CD14-positive monocyte (primary cell): ENCODE data around the gene FAM13A. TPM values are rescaled to one million over a fixed set of nuclear protein-coding genes. Genes with fewer than 3 reads are reported as not detected.

Source experiments
- DNase-seq, 3 donors: peaks; one replicate each; pipeline ENCODE4 v3.0.0-alpha.2; 2011 to 2022
- H2AFZ ChIP-seq: 2 replicates; pipeline ENCODE4 v1.6.0; 2012; ENCODE audit warnings: mild to moderate bottlenecking, low read depth, low read length, inconsistent platforms; ENCODE audit not compliant: insufficient read depth, poor library complexity, severe bottlenecking
- H3K27ac ChIP-seq, 2 donors: 1 replicate in 1 of 2; 2 replicates in 1 of 2; pipeline ENCODE4 v1.5.1; 2012 to 2013; ENCODE audit warnings: low read length in 2 of 2, control low read depth in 1 of 2, inconsistent platforms in 1 of 2, low read depth in 1 of 2, mild to moderate bottlenecking in 1 of 2
- H3K27me3 ChIP-seq, 2 donors: one replicate each; pipeline versions ENCODE4 v1.6.0 to v1.6.1; 2011 to 2013; ENCODE audit warnings: low read length in 2 of 2; ENCODE audit not compliant: control insufficient read depth in 2 of 2, insufficient read depth in 2 of 2
- H3K36me3 ChIP-seq, 2 donors: replicated peaks in 1 of 2; 1 replicate in 1 of 2; 2 replicates in 1 of 2; pipeline versions ENCODE4 v1.5.1 to v1.6.1; 2012 to 2013; ENCODE audit warnings: low read length in 2 of 2, control low read depth in 1 of 2, inconsistent platforms in 1 of 2, mild to moderate bottlenecking in 1 of 2; ENCODE audit not compliant: insufficient read depth in 2 of 2, control insufficient read depth in 1 of 2
- H3K4me1 ChIP-seq, 2 donors: 1 replicate in 1 of 2; 2 replicates in 1 of 2; pipeline versions ENCODE4 v1.5.1 to v1.6.1; 2012 to 2013; ENCODE audit warnings: low read length in 2 of 2, control low read depth in 1 of 2, inconsistent platforms in 1 of 2, mild to moderate bottlenecking in 1 of 2, moderate library complexity in 1 of 2; ENCODE audit not compliant: insufficient read depth in 2 of 2, control insufficient read depth in 1 of 2
- H3K4me2 ChIP-seq: replicated peaks from 2 replicates; pipeline ENCODE3; 2012; ENCODE audit warnings: low read length, moderate library complexity, mild to moderate bottlenecking; ENCODE audit not compliant: poor library complexity, severe bottlenecking; ENCODE audit errors: extremely low read depth
- H3K4me3 ChIP-seq, 3 experiments: fragments of 200-600 bp in 1 of 3; sonication (generic) in 1 of 3; replicated peaks in 1 of 3; 1 replicate in 2 of 3; 2 replicates in 1 of 3; pipeline ENCODE4 v1.5.1; 2011 to 2013; ENCODE audit warnings: low read length in 3 of 3, mild to moderate bottlenecking in 3 of 3, control low read depth in 2 of 3, low read depth in 2 of 3, inconsistent platforms in 1 of 3, moderate library complexity in 1 of 3
- H3K79me2 ChIP-seq: 2 replicates; pipeline ENCODE4 v1.6.0; 2012; ENCODE audit warnings: mild to moderate bottlenecking, control low read depth, inconsistent platforms, low read length, moderate library complexity; ENCODE audit not compliant: insufficient read depth
- H3K9ac ChIP-seq: 2 replicates; pipeline ENCODE4 v1.6.0; 2017; ENCODE audit warnings: low read length, mild to moderate bottlenecking; ENCODE audit not compliant: insufficient read depth, poor library complexity, severe bottlenecking
- H3K9me3 ChIP-seq, 2 donors: replicated peaks in 1 of 2; 1 replicate in 1 of 2; 2 replicates in 1 of 2; pipeline versions ENCODE4 v1.5.1 to v1.6.1; 2012 to 2013; ENCODE audit warnings: low read length in 2 of 2, control low read depth in 1 of 2; ENCODE audit not compliant: control insufficient read depth in 1 of 2, insufficient read depth in 1 of 2
- H4K20me1 ChIP-seq: 2 replicates; pipeline ENCODE4 v1.6.0; 2012; ENCODE audit warnings: mild to moderate bottlenecking, low read length, control low read depth, moderate library complexity; ENCODE audit not compliant: insufficient read depth
- H3K27ac Mint-ChIP-seq, 7 donors: one replicate each; pipeline ENCODE4 v1.8.0; 2020; ENCODE audit warnings: mild to moderate bottlenecking in 7 of 7, mixed read lengths in 7 of 7, moderate library complexity in 6 of 7, inconsistent platforms in 2 of 7
- H3K27me3 Mint-ChIP-seq, 3 donors: one replicate each; pipeline ENCODE4 v1.8.0; 2021 to 2022; ENCODE audit warnings: low read depth in 3 of 3, mild to moderate bottlenecking in 3 of 3, mixed read lengths in 3 of 3, moderate library complexity in 3 of 3, inconsistent platforms in 1 of 3
- H3K36me3 Mint-ChIP-seq, 2 donors: one replicate each; pipeline ENCODE4 v1.8.0; 2020; ENCODE audit warnings: mixed read lengths in 2 of 2, inconsistent platforms in 1 of 2, mild to moderate bottlenecking in 1 of 2
- H3K4me1 Mint-ChIP-seq: one replicate; pipeline ENCODE4 v1.8.0; 2020; ENCODE audit warnings: mild to moderate bottlenecking, mixed read lengths
- H3K4me3 Mint-ChIP-seq, 2 donors: one replicate each; pipeline ENCODE4 v1.8.0; 2020; ENCODE audit warnings: mild to moderate bottlenecking in 2 of 2, mixed read lengths in 2 of 2, moderate library complexity in 1 of 2
- H3K9me3 Mint-ChIP-seq, 7 donors: one replicate each; pipeline ENCODE4 v1.8.0; 2020 to 2022; ENCODE audit warnings: mixed read lengths in 7 of 7, mild to moderate bottlenecking in 6 of 7, moderate library complexity in 6 of 7, inconsistent platforms in 2 of 7
- WGBS: methylation state at CpG from one replicate; pipeline ENCODE4 v1.1.5; 2013; ENCODE audit warnings: missing lambda C conversion rate; ENCODE audit not compliant: insufficient coverage; 5-methylcytosine and 5-hydroxymethylcytosine counted together
- intact Hi-C, 2 donors: fragments of 100-400 bp; cut with micrococcal nuclease; formaldehyde crosslinking; loops; one replicate each; pipeline versions ENCODE4 v1.15.0 to v1.15.1; 2023
- polyA plus RNA-seq, 3 donors: library from polyadenylated mRNA; depleted of rRNA in 1 of 3; unstranded in 2 of 3; stranded (reverse) in 1 of 3; fragments of 300-500 nt in 2 of 3; fragments of >200 nt in 1 of 3; fragmentation: Illumina TruSeq in 2 of 3; gene quantifications; 1 replicate in 2 of 3; 2 replicates in 1 of 3; pipeline ENCODE4 v1.2.3, GENCODE V29; 2012 to 2021
- TF ChIP-seq, protein P1 (sequence below): fragments of 200-600 bp; IDR thresholded peaks from one replicate; pipeline ENCODE4 v1.8.0; 2022; ENCODE audit warnings: antibody characterized with exemption, mild to moderate bottlenecking

The FAM13A gene
- polyA plus RNA-seq, 3 donors = 5.3 to 20.0 (median 6.5) TPM

- TF ChIP-seq, protein P1, sequence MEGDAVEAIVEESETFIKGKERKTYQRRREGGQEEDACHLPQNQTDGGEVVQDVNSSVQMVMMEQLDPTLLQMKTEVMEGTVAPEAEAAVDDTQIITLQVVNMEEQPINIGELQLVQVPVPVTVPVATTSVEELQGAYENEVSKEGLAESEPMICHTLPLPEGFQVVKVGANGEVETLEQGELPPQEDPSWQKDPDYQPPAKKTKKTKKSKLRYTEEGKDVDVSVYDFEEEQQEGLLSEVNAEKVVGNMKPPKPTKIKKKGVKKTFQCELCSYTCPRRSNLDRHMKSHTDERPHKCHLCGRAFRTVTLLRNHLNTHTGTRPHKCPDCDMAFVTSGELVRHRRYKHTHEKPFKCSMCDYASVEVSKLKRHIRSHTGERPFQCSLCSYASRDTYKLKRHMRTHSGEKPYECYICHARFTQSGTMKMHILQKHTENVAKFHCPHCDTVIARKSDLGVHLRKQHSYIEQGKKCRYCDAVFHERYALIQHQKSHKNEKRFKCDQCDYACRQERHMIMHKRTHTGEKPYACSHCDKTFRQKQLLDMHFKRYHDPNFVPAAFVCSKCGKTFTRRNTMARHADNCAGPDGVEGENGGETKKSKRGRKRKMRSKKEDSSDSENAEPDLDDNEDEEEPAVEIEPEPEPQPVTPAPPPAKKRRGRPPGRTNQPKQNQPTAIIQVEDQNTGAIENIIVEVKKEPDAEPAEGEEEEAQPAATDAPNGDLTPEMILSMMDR = no peak
- DNase-seq = no peak
- H3K27ac Mint-ChIP-seq = no peak overlapping the region
- no peak overlapping the region for H2AFZ ChIP-seq
- intact Hi-C loops = no loop called here
- H3K4me3 ChIP-seq = no peak overlapping the region
- H3K27me3 ChIP-seq = no peaks in the 10 kb centered on the region
- H3K4me1 Mint-ChIP-seq = peaks cover 13% of the 10 kb centered on the region
- no peaks in the 10 kb centered on the region for H3K79me2 ChIP-seq
- no peaks in the 10 kb centered on the region for H3K27me3 Mint-ChIP-seq
- H3K36me3 Mint-ChIP-seq = no peaks in the 10 kb centered on the region
- no peak overlapping the region for H3K27ac ChIP-seq
- WGBS = no CpG with 5 or more reads among the region's 1 CpG
- H3K9ac ChIP-seq = no peak overlapping the region
- no peaks in the 10 kb centered on the region for H3K4me1 ChIP-seq
- H3K9me3 Mint-ChIP-seq = peaks cover 0 to 7% (median 4%) of the 10 kb centered on the region in 7 donors
- H3K9me3 ChIP-seq = no peaks in the 10 kb centered on the region
- H3K4me3 Mint-ChIP-seq = no peak overlapping the region
- H3K36me3 ChIP-seq = no peaks in the 10 kb centered on the region
- no peak overlapping the region for H3K4me2 ChIP-seq
- no peaks in the 10 kb centered on the region for H4K20me1 ChIP-seq
Measured at GRCh38 chr4:88928852-88929251, 128.1 kb downstream of the FAM13A start.

- no peak overlapping the region for H2AFZ ChIP-seq
- H4K20me1 ChIP-seq = no peaks in the 10 kb centered on the region
- Mint-ChIP-seq H3K27me3 (no peaks in the 10 kb centered on the region), H3K4me1 (peaks cover 7% of the 10 kb centered on the region), H3K9me3 (peaks cover 0 to 11% (median 4%) of the 10 kb centered on the region in 7 donors), H3K4me3 (no peak overlapping the region), H3K27ac (no peak overlapping the region), H3K36me3 (no peaks in the 10 kb centered on the region)
- H3K27ac ChIP-seq = no peak overlapping the region
- H3K9me3 ChIP-seq = no peaks in the 10 kb centered on the region
- no peak overlapping the region for H3K9ac ChIP-seq
- no peak for DNase-seq
- TF ChIP-seq, protein P1 = no peak
- no peak overlapping the region for H3K4me2 ChIP-seq
- no peaks in the 10 kb centered on the region for H3K4me1 ChIP-seq
- intact Hi-C loops = no loop called here
- no peaks in the 10 kb centered on the region for H3K27me3 ChIP-seq
- no peaks in the 10 kb centered on the region for H3K36me3 ChIP-seq
- no peak overlapping the region for H3K4me3 ChIP-seq
- H3K79me2 ChIP-seq = no peaks in the 10 kb centered on the region
Measured at GRCh38 chr4:88927420-88927819, 129.6 kb downstream of the FAM13A start.
